Heart left ventricle (tissue), 13 donors: ENCODE data around the gene HOXC10.

ENCODE experiments used
- CTCF ChIP-seq, 12 donors: fragments of 200-600 bp; sonication (generic) in 4 of 12; IDR thresholded peaks; one replicate each; pipeline versions ENCODE4 v1.5.0 to v1.8.0; 2018 to 2022; ENCODE audit warnings: antibody characterized with exemption in 12 of 12, mild to moderate bottlenecking in 5 of 12
- POLR2A ChIP-seq, 2 donors: fragments of 450-650 bp; IDR thresholded peaks; one replicate each; pipeline ENCODE4 v1.6.1; 2017; ENCODE audit warnings: antibody characterized with exemption in 2 of 2, mild to moderate bottlenecking in 2 of 2, moderate library complexity in 2 of 2
- donor health status: ischemic (EF 13 %, LVEDD 7.1; RV severe dilation, severe dysfunction).
- donor health status: DM: no; HTN: yes; CAD: no.
- donor health status: DM: no; HTN: no; CAD: no.
- donor health status: ischemic (EF 25% LVEDD 6.9; RV normal size, moderate dysfunction).
- donor health status: ischemic (EF 25% LVEDD 5.7; RV mildly dilated, moderate dysfunction).
- donor health status: ischemic (EF 35%, LVEDD 5.7; RV mildly dilated, moderate dysfunction).
- donor health status: nonischemic (EF 11% LVEDD 7.7; RV severe dilation, severe dysfunction).
- donor health status: DM: yes; HTN: yes; CAD: no.
- donor health status: PGD.
- donor health status: ischemic (EF 29% LVEDD 5.4; RV normal size, mild dysfunction).
- donor health status: nonischemic (EF 23%, LVEDD 6.1; RV moderate dilation, normal function).

GRCh38 chr12:53966085-53966384 is 18.9 kb upstream of the HOXC10 start:
- TF ChIP-seq CTCF (IDR thresholded peaks at IDR 0.05) (no peak), POLR2A (IDR thresholded peaks at IDR 0.05) (no peak)
